Neural cell (in vitro differentiated cells): ENCODE data around the gene OTULINL. TPM values are rescaled to one million over a fixed set of nuclear protein-coding genes. Genes with fewer than 3 reads are reported as not detected.

ENCODE experiments used
- H2AFZ ChIP-seq: fragments of 200-600, 300-800 bp; sonication (generic), shearing (Covaris generic); 2 replicates; pipeline ENCODE4 v1.6.0; 2014; ENCODE audit warnings: low read depth, mild to moderate bottlenecking, antibody characterized with exemption, low read length, moderate library complexity
- H3F3A ChIP-seq: fragments of 200-600 bp; shearing (Covaris generic); 2 replicates; pipeline ENCODE4 v1.6.1; 2016; ENCODE audit warnings: mild to moderate bottlenecking, moderate library complexity, mixed read lengths, antibody characterized with exemption, low read length; ENCODE audit not compliant: insufficient read depth, poor library complexity, severe bottlenecking
- H3K27ac ChIP-seq: fragments of 200-600, 300-800 bp; sonication (generic), shearing (Covaris generic); 2 replicates; pipeline ENCODE4 v1.5.1; 2014; ENCODE audit warnings: mild to moderate bottlenecking, low read length, moderate library complexity
- H3K27me3 ChIP-seq: fragments of 300-800, 200-600 bp; sonication (generic), shearing (Covaris generic); 2 replicates; pipeline ENCODE4 v1.6.0; 2014; ENCODE audit warnings: mild to moderate bottlenecking, low read depth, low read length, moderate library complexity; ENCODE audit not compliant: insufficient read depth
- H3K36me3 ChIP-seq: fragments of 300-800, 200-600 bp; sonication (generic), shearing (Covaris generic); 2 replicates; pipeline ENCODE4 v1.5.1; 2014; ENCODE audit warnings: mild to moderate bottlenecking, antibody characterized with exemption, low read length, moderate library complexity; ENCODE audit not compliant: insufficient read depth
- H3K4me2 ChIP-seq: fragments of 300-800, 200-600 bp; sonication (generic), shearing (Covaris generic); 2 replicates; pipeline ENCODE4 v1.6.0; 2014; ENCODE audit warnings: mild to moderate bottlenecking, low read length
- H3K4me3 ChIP-seq: fragments of 300-800, 200-600 bp; sonication (generic), shearing (Covaris generic); 2 replicates; pipeline ENCODE4 v1.5.1; 2014; ENCODE audit warnings: mild to moderate bottlenecking, low read length, moderate library complexity
- H3K79me2 ChIP-seq: fragments of 200-600 bp; shearing (Covaris generic); replicated peaks from 2 replicates; pipeline ENCODE4 v1.6.0; 2014; ENCODE audit warnings: mild to moderate bottlenecking, low read length, moderate library complexity; ENCODE audit not compliant: insufficient read depth
- H3K9ac ChIP-seq: fragments of 300-800, 200-600 bp; sonication (generic), shearing (Covaris generic); 2 replicates; pipeline ENCODE4 v1.6.1; 2016; ENCODE audit warnings: mild to moderate bottlenecking, low read length, mixed read lengths
- H3K9me2 ChIP-seq: fragments of 200-600 bp; shearing (Covaris generic); 2 replicates; pipeline ENCODE4 v1.6.1; 2016; ENCODE audit warnings: mild to moderate bottlenecking, low read length, mixed read lengths; ENCODE audit not compliant: insufficient read depth
- H3K9me3 ChIP-seq: fragments of 200-600, 300-800 bp; sonication (generic), shearing (Covaris generic); 2 replicates; pipeline ENCODE4 v1.6.1; 2016; ENCODE audit warnings: mild to moderate bottlenecking, mixed run types, low read length, moderate library complexity, mixed read lengths
- H4K20me1 ChIP-seq: fragments of 200-600 bp; shearing (Covaris generic); 2 replicates; pipeline ENCODE4 v1.6.1; 2016; ENCODE audit warnings: mild to moderate bottlenecking, mixed run types; ENCODE audit not compliant: insufficient read depth
- EP300 ChIP-seq: fragments of 450-650 bp; conservative IDR thresholded peaks from 2 replicates; pipeline ENCODE4 v1.6.1; 2014; ENCODE audit warnings: antibody characterized with exemption, mild to moderate bottlenecking, moderate library complexity; ENCODE audit not compliant: poor library complexity, severe bottlenecking
- EZH2 ChIP-seq: fragments of 200-600, 300-800 bp; shearing (Covaris generic), sonication (generic); IDR thresholded peaks from 2 replicates; pipeline ENCODE4 v1.6.1; 2014; ENCODE audit warnings: antibody characterized with exemption, low read length, borderline replicate concordance, mild to moderate bottlenecking; ENCODE audit not compliant: insufficient read depth, poor library complexity, severe bottlenecking
- MXI1 ChIP-seq: fragments of 450-650 bp; conservative IDR thresholded peaks from 2 replicates; pipeline ENCODE4 v1.6.1; 2014; ENCODE audit warnings: antibody characterized with exemption, mild to moderate bottlenecking; ENCODE audit not compliant: poor library complexity, severe bottlenecking
- POLR2AphosphoS5 ChIP-seq: IDR thresholded peaks from 2 replicates; pipeline ENCODE4 v1.6.1; 2012
- RAD21 ChIP-seq: fragments of 450-650 bp; conservative IDR thresholded peaks from 2 replicates; pipeline ENCODE4 v1.6.1; 2014; ENCODE audit warnings: antibody characterized with exemption, mild to moderate bottlenecking, moderate library complexity
- REST ChIP-seq: IDR thresholded peaks from 2 replicates; pipeline ENCODE4 v1.6.1; 2012; ENCODE audit warnings: borderline replicate concordance
- SMC3 ChIP-seq: fragments of 450-650 bp; conservative IDR thresholded peaks from 2 replicates; pipeline ENCODE4 v1.6.1; 2014; ENCODE audit warnings: antibody characterized with exemption, mild to moderate bottlenecking, moderate library complexity; ENCODE audit not compliant: poor library complexity
- TAF1 ChIP-seq: IDR thresholded peaks from 2 replicates; pipeline ENCODE4 v1.6.1; 2012; ENCODE audit warnings: low read depth
- polyA plus RNA-seq: library from polyadenylated mRNA; depleted of rRNA; stranded (reverse); fragments of >200 nt; gene quantifications from 2 replicates; pipeline ENCODE4 v1.2.3, GENCODE V29; 2014
- TF ChIP-seq, protein P1 (sequence below): fragments of 450-650 bp; IDR thresholded peaks from 2 replicates; pipeline ENCODE4 v1.5.1; 2014; ENCODE audit warnings: antibody characterized with exemption, mild to moderate bottlenecking, moderate library complexity; ENCODE audit not compliant: poor library complexity, severe bottlenecking

OTULINL gene
- polyA plus RNA-seq, 1 donor from 2014 or later: 7.2 TPM

DNA sequence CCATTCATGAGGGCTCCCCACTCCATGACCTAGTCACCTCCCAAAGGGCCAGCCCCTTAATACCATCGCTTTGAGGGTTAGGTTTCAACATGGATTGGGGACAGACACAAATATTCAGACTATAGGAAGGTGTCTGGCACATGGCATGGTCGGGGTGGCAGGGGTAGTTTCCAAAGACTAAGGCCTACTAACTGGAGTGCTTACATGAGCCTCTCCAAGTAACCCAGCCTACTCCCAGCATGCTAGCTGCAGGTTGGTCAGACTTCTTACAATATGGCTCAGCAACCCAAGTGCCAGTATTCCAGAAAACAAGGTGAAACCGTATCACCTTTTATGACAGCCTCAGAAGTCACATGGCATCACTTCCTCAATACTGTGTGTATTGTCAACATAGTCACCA lies 19.9 kb upstream of the OTULINL start:
- no peaks in the 10 kb centered on the region for H3K9me2 ChIP-seq
- H3K4me2 ChIP-seq: no peak overlapping the region
- no peaks in the 10 kb centered on the region for H3K27me3 ChIP-seq
- H3K27ac ChIP-seq: no peak overlapping the region
- no peak overlapping the region for H2AFZ ChIP-seq
- no peaks in the 10 kb centered on the region for H3F3A ChIP-seq
- H3K9me3 ChIP-seq: no peaks in the 10 kb centered on the region
- H3K9ac ChIP-seq: no peak overlapping the region
- H3K4me3 ChIP-seq: no peak overlapping the region
- H3K79me2 ChIP-seq: no peaks in the 10 kb centered on the region
- H4K20me1 ChIP-seq: no peaks in the 10 kb centered on the region
- TF ChIP-seq EZH2: no peak
- TF ChIP-seq, protein P1, sequence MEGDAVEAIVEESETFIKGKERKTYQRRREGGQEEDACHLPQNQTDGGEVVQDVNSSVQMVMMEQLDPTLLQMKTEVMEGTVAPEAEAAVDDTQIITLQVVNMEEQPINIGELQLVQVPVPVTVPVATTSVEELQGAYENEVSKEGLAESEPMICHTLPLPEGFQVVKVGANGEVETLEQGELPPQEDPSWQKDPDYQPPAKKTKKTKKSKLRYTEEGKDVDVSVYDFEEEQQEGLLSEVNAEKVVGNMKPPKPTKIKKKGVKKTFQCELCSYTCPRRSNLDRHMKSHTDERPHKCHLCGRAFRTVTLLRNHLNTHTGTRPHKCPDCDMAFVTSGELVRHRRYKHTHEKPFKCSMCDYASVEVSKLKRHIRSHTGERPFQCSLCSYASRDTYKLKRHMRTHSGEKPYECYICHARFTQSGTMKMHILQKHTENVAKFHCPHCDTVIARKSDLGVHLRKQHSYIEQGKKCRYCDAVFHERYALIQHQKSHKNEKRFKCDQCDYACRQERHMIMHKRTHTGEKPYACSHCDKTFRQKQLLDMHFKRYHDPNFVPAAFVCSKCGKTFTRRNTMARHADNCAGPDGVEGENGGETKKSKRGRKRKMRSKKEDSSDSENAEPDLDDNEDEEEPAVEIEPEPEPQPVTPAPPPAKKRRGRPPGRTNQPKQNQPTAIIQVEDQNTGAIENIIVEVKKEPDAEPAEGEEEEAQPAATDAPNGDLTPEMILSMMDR: no peak
- no peak for TF ChIP-seq REST
- TF ChIP-seq POLR2AphosphoS5: no peak
- TF ChIP-seq MXI1: no peak
- no peak for TF ChIP-seq EP300
- no peak for TF ChIP-seq RAD21
- TF ChIP-seq TAF1: no peak
- no peak for TF ChIP-seq SMC3
- no peaks in the 10 kb centered on the region for H3K36me3 ChIP-seq

- no peaks in the 10 kb centered on the region for H3K9me3 ChIP-seq
- H3K27me3 ChIP-seq: no peaks in the 10 kb centered on the region
- no peaks in the 10 kb centered on the region for H3K36me3 ChIP-seq
- no peaks in the 10 kb centered on the region for H3K79me2 ChIP-seq
- H3K9me2 ChIP-seq: no peaks in the 10 kb centered on the region
- no peaks in the 10 kb centered on the region for H4K20me1 ChIP-seq
- no peak overlapping the region for H3K27ac ChIP-seq
- H3F3A ChIP-seq: no peaks in the 10 kb centered on the region
- no peak overlapping the region for H3K9ac ChIP-seq
- no peak overlapping the region for H3K4me3 ChIP-seq
- no peak overlapping the region for H3K4me2 ChIP-seq
- H2AFZ ChIP-seq: no peak overlapping the region
- TF ChIP-seq EZH2: no peak
- TF ChIP-seq POLR2AphosphoS5: no peak
- TF ChIP-seq, protein P1: no peak
- TF ChIP-seq TAF1: no peak
- TF ChIP-seq EP300: no peak
- TF ChIP-seq REST: no peak
- no peak for TF ChIP-seq RAD21
- TF ChIP-seq SMC3: no peak
- TF ChIP-seq MXI1: no peak
Measured at GRCh38 chr5:14568333-14568732, 13.3 kb upstream of the OTULINL start.
